Measurements from ENCODE around the gene NCK2. TPM values are rescaled to one million over a fixed set of nuclear protein-coding genes. Genes with fewer than 3 reads are reported as not detected.
A peak's percentile ranks its signal among the peaks of the same experiment; 100 is the strongest.

The NCK2 gene
- polyA plus RNA-seq, 4 donors: 59.0 to 68.0 (median 63.0) TPM

DNA sequence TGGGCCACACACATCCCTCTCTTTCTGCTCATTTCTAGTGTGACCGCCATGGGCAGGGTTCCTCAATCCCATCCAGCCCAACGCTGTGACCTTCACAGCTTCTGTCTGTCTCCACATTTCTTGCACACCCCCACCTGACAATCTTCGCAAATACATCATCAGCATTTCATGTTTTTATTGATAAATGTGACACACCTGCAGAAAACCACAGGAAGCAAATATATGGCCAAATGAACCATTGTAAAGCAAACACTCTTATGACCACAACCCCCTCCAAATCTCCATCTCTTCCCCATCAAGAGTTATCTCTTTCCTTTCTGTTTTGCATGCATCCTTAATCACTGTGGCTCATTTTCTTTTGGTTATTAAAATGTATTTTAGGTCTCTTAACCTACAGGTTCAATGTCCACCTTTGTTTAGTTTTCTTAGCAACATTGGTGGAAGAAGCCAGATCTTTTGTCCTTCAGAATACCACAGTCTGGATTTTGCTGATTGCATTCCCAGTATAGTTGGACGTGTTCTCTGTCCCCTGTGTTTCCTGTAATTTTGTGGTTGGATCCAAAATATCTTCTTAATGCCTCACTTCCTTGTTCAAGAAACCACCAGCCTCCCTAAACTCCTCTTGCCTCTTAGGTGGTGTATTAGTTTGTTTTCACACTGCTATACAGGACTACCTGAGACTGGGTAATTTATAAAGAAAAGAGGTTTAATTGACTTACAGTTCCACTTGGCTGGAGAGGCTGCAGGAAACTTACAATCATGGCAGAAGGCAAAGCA lies 9.8 kb upstream of the NCK2 start:
- no peak for DNase-seq (ENCODE audit: low read depth in 4 of 4, low spot score in 3 of 4)

- DNase-seq (ENCODE audit: low read depth in 4 of 4, low spot score in 3 of 4): no peak
Observed at GRCh38 chr2:105736145-105736544, 8.6 kb upstream of the NCK2 start.

DNA sequence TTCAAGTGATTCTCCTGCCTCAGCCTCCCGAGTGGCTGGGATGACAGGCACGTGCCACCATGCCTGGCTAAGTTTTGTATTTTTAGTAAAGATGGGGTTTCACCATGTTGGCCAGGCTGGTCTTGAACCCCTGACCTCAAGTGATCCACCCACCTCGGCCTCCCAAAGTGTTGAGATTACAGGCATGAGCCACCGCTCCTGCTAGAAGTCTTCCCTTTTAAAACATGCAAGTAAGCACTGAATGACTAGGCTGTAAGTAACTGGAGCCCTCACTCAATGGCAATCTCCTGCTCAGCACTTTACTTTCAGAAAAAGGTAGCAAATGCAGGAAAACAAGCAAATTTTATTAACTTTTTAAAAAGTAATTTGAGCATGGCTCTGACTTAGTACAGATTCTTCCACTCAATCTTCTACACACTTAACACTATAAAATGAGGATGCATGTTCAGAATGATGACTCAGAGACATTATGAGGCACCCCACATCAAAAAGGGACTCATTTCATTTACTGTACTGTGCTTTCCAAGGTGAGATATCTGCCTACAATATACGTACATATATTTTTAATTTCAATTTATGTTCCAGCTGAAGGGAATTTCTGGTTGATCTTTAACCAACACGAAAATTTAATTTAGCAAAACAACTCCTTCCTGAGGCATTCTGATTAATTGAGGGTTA lies 6.6 kb upstream of the NCK2 start:
- no peak for DNase-seq (ENCODE audit: low read depth in 4 of 4, low spot score in 3 of 4)

DNA sequence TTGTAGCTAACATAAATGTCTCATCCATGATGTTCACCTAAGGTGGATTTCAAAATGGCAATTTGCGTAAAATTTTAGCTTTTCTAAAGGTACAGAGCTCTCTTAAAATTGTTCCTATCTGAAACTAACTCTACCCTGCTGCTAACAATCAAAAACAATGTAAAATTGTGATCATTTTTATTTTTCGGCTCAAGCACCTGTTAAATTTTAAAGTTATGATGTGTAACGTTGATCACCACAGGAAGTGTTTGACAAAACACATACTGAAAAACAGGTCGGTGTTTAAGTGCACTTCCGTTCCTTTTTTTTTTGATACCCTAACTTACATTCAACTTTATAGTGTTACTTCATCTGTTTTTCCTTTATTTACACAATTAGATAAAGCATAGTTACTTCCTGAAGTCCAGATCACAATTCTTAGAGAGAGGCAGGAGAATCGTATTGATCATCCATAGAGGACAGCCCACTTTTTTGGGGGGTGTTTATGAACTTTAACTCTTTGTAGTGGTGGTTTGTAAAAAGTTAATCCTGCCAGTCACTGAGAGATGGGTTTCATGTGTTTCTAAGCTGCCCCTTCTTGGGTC lies 6.0 kb upstream of the NCK2 start:
- DNase-seq (ENCODE audit: low read depth in 4 of 4, low spot score in 3 of 4): no peak

GRCh38 chr2:105739426-105739825 lies 5.3 kb upstream of the NCK2 start:
- no peak for DNase-seq (ENCODE audit: low read depth in 4 of 4, low spot score in 3 of 4)

DNA sequence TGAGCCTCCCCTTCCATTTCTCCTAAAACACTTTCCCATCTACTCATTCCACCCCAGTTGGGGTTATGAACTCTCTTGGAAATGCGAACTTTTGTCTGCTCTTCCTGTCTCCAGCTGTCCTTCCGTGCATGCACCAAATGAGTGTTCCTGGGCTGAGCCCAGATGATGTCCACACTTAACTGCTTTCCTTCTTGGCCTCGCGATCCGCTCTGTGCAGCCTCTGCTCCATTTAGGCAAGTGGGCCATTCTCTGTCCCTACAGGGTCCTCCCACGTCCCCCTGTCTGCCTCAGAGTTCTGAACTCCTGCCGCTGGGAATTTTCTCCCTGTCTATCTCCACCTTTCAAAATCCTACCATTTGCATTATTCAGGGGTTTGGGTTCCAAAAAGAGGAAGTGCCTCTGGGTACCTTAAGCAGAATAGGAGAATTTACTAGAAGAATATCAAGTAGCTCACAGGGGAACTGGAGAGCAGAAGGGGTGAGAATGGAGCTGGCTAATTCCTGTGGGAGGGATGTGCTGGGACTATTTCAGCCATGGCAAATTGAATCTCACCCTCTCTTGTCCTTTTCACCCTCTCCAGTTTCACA lies 4.7 kb upstream of the NCK2 start:
- no peak for DNase-seq (ENCODE audit: low read depth in 4 of 4, low spot score in 3 of 4)

DNA sequence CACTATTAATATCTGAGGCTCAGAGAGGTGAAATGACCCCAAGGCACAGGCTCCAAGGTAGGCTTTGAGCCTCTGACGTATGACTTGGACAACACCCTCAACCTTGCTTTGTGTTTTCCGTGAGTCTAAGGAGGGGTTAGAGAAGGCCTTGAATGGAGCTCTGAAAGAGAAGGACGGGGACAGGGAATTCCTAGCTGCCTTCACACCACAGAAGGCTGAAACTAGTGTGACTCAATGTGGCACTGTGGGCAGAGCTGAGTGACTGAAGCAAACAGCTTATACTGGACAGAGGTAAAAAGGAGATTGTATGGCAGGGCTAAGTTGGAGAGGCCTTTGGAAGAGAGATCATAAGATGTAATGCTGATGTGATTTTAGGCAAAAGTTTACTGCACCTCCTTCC lies 3.5 kb upstream of the NCK2 start:
- no peak for DNase-seq (ENCODE audit: low read depth in 4 of 4, low spot score in 3 of 4)

DNA sequence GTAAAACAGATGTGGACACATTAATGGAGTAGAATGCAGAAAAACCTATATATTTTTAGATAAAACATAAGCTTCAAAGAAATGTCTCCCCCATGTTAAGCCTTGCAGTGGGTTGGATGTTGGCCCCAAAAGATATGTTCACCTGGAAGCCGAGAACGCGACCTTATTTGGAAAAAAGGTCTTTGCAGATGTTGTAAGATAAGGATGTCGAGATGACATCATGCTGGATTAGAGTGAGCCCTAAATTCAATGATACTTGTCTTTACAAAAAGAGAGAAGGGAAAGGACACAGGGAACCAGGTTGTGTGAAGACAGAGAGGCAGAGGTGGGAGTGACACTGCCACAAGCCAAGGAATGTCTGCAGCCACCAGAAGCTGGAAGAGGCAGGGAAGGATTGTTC lies 3.1 kb upstream of the NCK2 start:
- no peak for DNase-seq (ENCODE audit: low read depth in 4 of 4, low spot score in 3 of 4)

GRCh38 chr2:105744091-105744908 lies 412 bp upstream of the NCK2 start:
- DNase-seq (ENCODE audit: low read depth in 4 of 4, low spot score in 3 of 4): peak in 2 of 4 donors; percentile 60 to 64

- no peak for DNase-seq (ENCODE audit: low read depth in 4 of 4, low spot score in 3 of 4)
Observed at GRCh38 chr2:105746177-105747080, 1.7 kb downstream of the NCK2 start.

GRCh38 chr2:105747254-105747894 lies 2.7 kb downstream of the NCK2 start:
- no peak for DNase-seq (ENCODE audit: low read depth in 4 of 4, low spot score in 3 of 4)

- DNase-seq (ENCODE audit: low read depth in 4 of 4, low spot score in 3 of 4): no peak
Observed at GRCh38 chr2:105747991-105748390, 3.3 kb downstream of the NCK2 start.

DNA sequence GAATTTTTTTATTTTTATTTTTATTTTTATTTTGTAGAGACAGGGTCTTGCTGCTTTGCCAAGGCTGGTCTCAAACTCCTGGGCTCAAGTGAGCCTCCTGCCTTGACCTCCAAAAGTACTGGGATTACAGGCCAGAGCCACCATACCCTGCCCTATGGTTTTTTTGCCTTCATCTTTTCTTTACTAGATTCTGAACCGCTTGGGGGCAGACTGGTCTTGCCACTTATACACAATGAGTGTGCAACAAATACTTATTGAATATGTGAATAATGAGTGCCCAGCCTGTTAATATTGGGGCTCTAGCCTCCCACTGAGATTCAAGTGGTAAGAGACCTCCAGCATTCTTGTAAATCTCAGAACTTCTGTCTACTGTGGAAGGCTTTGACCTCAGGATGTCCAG lies 3.9 kb downstream of the NCK2 start:
- no peak for DNase-seq (ENCODE audit: low read depth in 4 of 4, low spot score in 3 of 4)

GRCh38 chr2:105749583-105750400 lies 5.1 kb downstream of the NCK2 start:
- no peak for DNase-seq (ENCODE audit: low read depth in 4 of 4, low spot score in 3 of 4)

DNA sequence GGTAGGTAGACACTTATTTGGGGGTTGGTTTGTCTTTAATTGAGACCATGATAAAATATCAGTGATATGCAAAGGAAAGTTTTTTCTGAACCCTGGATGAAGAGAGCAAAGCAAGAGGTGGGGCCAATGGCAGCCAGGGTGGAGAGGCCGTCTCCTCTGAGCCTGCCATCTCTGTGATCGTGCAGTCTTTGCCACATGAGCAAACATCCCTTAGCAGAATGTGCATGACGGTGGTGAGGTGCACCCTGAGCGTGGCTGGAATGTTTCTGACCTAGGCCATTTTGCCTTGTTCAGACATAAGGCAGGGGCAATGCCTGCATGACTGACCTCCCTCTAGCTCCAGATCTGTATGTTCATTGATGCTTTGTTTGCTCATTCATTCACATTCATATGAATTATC lies 6.0 kb downstream of the NCK2 start:
- no peak for DNase-seq (ENCODE audit: low read depth in 4 of 4, low spot score in 3 of 4)

- DNase-seq (ENCODE audit: low read depth in 4 of 4, low spot score in 3 of 4): no peak
Observed at GRCh38 chr2:105751272-105751671, 6.6 kb downstream of the NCK2 start.

DNA sequence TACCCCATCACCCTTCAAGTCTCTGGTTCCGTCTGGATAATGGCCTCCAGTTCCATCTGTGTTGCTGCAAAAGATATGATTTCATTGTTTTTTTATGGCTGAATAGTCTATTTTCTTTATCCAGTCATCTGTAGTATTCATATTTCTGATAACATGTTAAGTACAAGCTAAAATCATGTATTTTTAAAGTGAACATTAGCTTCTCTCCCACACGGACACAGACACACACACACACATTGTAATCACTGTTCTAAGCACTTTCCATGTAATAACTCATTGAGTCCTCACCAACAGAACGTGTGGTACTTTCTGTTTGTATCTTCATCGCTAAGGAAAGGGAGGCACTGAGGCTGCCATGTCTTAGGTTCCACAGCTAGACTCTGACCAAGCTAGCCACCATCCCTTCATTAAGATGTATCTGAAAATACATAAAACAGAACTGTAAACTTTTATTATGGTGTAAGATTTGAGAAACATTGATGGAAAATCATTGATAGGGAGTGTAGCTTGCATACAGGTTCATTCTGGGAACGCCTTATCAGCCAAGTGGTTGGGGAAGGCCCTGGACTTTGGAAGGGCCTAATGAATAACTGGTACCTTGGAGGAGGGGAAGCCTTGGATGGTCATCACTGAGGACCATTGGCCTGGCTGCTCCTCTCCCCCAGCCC lies 8.1 kb downstream of the NCK2 start:
- DNase-seq (ENCODE audit: low read depth in 4 of 4, low spot score in 3 of 4): no peak

GRCh38 chr2:105753380-105753779 lies 8.7 kb downstream of the NCK2 start:
- no peak for DNase-seq (ENCODE audit: low read depth in 4 of 4, low spot score in 3 of 4)

Data from left renal pelvis (tissue), 4 donors.